Brain pericyte (primary cell): Measurements from ENCODE around the gene SUPT20H.
"Not testable (repeated sequence)": the region's sequence is repeated elsewhere in the genome, so short reads cannot be mapped to it uniquely, and the experiment has no call there.

Source experiments
- DNase-seq: peaks from one replicate; pipeline ENCODE4 v3.0.0-alpha.2; 2012; ENCODE audit warnings: low read depth, low spot score

Gene SUPT20H

GRCh38 chr13:37070145-37070695, 10.7 kb upstream of the SUPT20H start:
- DNase-seq, result no peak

GRCh38 chr13:37069597-37070103, 10.2 kb upstream of the SUPT20H start:
- DNase-seq, result no peak

- DNase-seq, result no peak
These were observed 9.5 kb upstream of the SUPT20H start for GRCh38 chr13:37068962-37069361.

- no peak for DNase-seq
These were observed 8.4 kb upstream of the SUPT20H start for GRCh38 chr13:37067874-37068273.

- no peak for DNase-seq
These were observed 6.5 kb upstream of the SUPT20H start for GRCh38 chr13:37065890-37066526.

GRCh38 chr13:37059848-37060192, 332 bp upstream of the SUPT20H start:
- DNase-seq, result no peak

- DNase-seq, result not testable (repeated sequence)
These were observed 3.3 kb downstream of the SUPT20H start for GRCh38 chr13:37056228-37056627.

GRCh38 chr13:37053111-37053510, 6.4 kb downstream of the SUPT20H start:
- not testable (repeated sequence) for DNase-seq

GRCh38 chr13:37049810-37050209, 9.7 kb downstream of the SUPT20H start:
- no peak for DNase-seq

- DNase-seq, result no peak
These were observed 11.6 kb downstream of the SUPT20H start for GRCh38 chr13:37047846-37048245.

- DNase-seq, result no peak
These were observed 12.5 kb downstream of the SUPT20H start for GRCh38 chr13:37047032-37047431.

GRCh38 chr13:37046062-37046461, 13.4 kb downstream of the SUPT20H start:
- DNase-seq, result no peak

- no peak for DNase-seq
These were observed 18.7 kb downstream of the SUPT20H start for GRCh38 chr13:37040789-37041188.

GRCh38 chr13:37039896-37040295, 19.6 kb downstream of the SUPT20H start:
- no peak for DNase-seq

GRCh38 chr13:37037241-37037640, 22.2 kb downstream of the SUPT20H start:
- DNase-seq, result no peak

GRCh38 chr13:37029617-37030016, 29.9 kb downstream of the SUPT20H start:
- no peak for DNase-seq

GRCh38 chr13:37027639-37028038, 31.8 kb downstream of the SUPT20H start:
- no peak for DNase-seq

GRCh38 chr13:37026771-37027170, 32.7 kb downstream of the SUPT20H start:
- no peak for DNase-seq

- DNase-seq, result no peak
These were observed 35.6 kb downstream of the SUPT20H start for GRCh38 chr13:37023871-37024270.

GRCh38 chr13:37014609-37015008, 44.9 kb downstream of the SUPT20H start:
- DNase-seq, result no peak

GRCh38 chr13:37011788-37012187, 47.7 kb downstream of the SUPT20H start:
- no peak for DNase-seq

- DNase-seq, result no peak
These were observed 48.5 kb downstream of the SUPT20H start for GRCh38 chr13:37011002-37011401.

GRCh38 chr13:37010424-37010823, 49.1 kb downstream of the SUPT20H start:
- DNase-seq, result no peak

GRCh38 chr13:37009692-37010091, 49.8 kb downstream of the SUPT20H start:
- DNase-seq, result no peak
